Activated B cell treated with CpG ODN at 0.5 μM for 24 hours (primary cell): ENCODE measurements around the gene LMNA. TPM values are rescaled to one million over a fixed set of nuclear protein-coding genes. Genes with fewer than 3 reads are reported as not detected.

Experiments used
- ATAC-seq: fragments of 200-7000 bp; cut with Tn5 transposase; one replicate; pipeline ENCODE4 v1.10.0; 2021; ENCODE audit warnings: low read depth, mild to moderate bottlenecking, moderate library complexity
- CTCF ChIA-PET: fragments of 350-600 bp; sonication (Branson Sonifier 250); formaldehyde crosslinking; loops from one replicate; lab custom pipeline; 2021; ENCODE audit warnings: antibody characterized with exemption; lab: Charles Lee
- POLR2A ChIA-PET: fragments of 350-600 bp; sonication (Branson Sonifier 250); formaldehyde crosslinking; loops from one replicate; lab custom pipeline; 2021; ENCODE audit warnings: antibody characterized with exemption; lab: Charles Lee
- DNase-seq: peaks from one replicate; pipeline ENCODE4 v3.0.0; 2022
- H3K27ac Mint-ChIP-seq: one replicate; pipeline ENCODE4 v1.8.0; 2020; ENCODE audit warnings: mixed read lengths
- H3K27me3 Mint-ChIP-seq: one replicate; pipeline ENCODE4 v1.8.0; 2021; ENCODE audit warnings: mixed read lengths
- H3K36me3 Mint-ChIP-seq: one replicate; pipeline ENCODE4 v1.8.0; 2021; ENCODE audit warnings: low read depth, mixed read lengths
- H3K4me1 Mint-ChIP-seq: one replicate; pipeline ENCODE4 v1.8.0; 2021; ENCODE audit warnings: mixed read lengths
- H3K4me3 Mint-ChIP-seq: one replicate; pipeline ENCODE4 v1.8.0; 2020; ENCODE audit warnings: mild to moderate bottlenecking, mixed read lengths
- H3K9me3 Mint-ChIP-seq: one replicate; pipeline ENCODE4 v1.8.0; 2020; ENCODE audit warnings: mixed read lengths
- intact Hi-C: fragments of 100-400 bp; cut with micrococcal nuclease; formaldehyde crosslinking; loops from one replicate; pipeline ENCODE4 v1.15.1; 2024
- total RNA-seq: library from RNA; stranded (reverse); gene quantifications from 2 replicates; pipeline ENCODE4 v1.2.3, GENCODE V29; 2022
- TF ChIP-seq, protein P1 (sequence below): fragments of 200-600 bp; IDR thresholded peaks from one replicate; pipeline ENCODE4 v1.8.0; 2022; ENCODE audit warnings: antibody characterized with exemption, mild to moderate bottlenecking

Gene LMNA
- total RNA-seq: 40.4 and 47.5 TPM in 2 replicates

DNA sequence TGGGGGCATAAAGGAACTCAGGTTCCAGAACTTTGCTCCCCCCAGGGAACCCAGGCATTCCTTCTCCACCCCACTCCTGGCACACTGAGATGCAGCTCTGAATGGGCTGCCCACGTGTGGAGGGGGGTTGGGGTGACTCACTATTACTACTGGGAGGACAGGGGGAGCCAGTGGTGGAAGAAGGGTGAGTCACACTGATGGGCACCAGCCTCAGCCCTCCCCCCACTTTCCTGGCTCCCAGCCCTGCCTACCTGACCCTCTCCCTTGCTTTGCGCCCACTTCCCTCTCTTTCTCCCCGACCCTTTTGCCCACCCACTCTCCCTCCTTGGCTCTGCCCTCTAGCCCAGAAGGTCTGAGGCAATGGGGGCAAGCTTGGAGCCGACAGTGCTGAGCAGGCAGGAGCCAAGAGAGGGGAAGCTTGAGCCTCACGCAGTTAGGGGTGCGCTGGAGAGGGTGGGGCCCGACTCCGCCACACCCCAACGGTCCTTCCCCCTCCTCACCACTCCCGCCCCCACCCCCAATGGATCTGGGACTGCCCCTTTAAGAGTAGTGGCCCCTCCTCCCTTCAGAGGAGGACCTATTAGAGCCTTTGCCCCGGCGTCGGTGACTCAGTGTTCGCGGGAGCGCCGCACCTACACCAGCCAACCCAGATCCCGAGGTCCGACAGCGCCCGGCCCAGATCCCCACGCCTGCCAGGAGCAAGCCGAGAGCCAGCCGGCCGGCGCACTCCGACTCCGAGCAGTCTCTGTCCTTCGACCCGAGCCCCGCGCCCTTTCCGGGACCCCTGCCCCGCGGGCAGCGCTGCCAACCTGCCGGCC is at the start of gene LMNA:
TSS of gene LMNA (plus strand) at position 611 of the 818 bp plus-strand sequence. CDS start 208 bp downstream, outside the sequence.
- H3K9me3 Mint-ChIP-seq: no peaks in the 10 kb centered on the region
- peak within 1 kb of the TSS; percentile 86 for H3K4me3 Mint-ChIP-seq
- TF ChIP-seq, protein P1, sequence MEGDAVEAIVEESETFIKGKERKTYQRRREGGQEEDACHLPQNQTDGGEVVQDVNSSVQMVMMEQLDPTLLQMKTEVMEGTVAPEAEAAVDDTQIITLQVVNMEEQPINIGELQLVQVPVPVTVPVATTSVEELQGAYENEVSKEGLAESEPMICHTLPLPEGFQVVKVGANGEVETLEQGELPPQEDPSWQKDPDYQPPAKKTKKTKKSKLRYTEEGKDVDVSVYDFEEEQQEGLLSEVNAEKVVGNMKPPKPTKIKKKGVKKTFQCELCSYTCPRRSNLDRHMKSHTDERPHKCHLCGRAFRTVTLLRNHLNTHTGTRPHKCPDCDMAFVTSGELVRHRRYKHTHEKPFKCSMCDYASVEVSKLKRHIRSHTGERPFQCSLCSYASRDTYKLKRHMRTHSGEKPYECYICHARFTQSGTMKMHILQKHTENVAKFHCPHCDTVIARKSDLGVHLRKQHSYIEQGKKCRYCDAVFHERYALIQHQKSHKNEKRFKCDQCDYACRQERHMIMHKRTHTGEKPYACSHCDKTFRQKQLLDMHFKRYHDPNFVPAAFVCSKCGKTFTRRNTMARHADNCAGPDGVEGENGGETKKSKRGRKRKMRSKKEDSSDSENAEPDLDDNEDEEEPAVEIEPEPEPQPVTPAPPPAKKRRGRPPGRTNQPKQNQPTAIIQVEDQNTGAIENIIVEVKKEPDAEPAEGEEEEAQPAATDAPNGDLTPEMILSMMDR: no peak
- ChIA-PET CTCF (interaction anchor here (0.9 to 3.8 kb wide), 3 partner anchors 15 to 30 kb away, joined by 3 to 16 read pairs (median 15); no protein-coding TSS in a partner anchor), POLR2A (interaction anchor here (1.2 to 7.5 kb wide), 4 partner anchors 8 to 168 kb away, joined by 3 to 78 read pairs (median 22); partner anchors contain the start of gene SMG5)
- DNase-seq: peak; percentile 65
- peaks cover 13% of the 10 kb centered on the region for H3K27me3 Mint-ChIP-seq
- H3K36me3 Mint-ChIP-seq: peaks cover 4% of the 10 kb centered on the region
- peaks cover 33% of the 10 kb centered on the region for H3K4me1 Mint-ChIP-seq
- peak within 1 kb of the TSS; percentile 77 for H3K27ac Mint-ChIP-seq
- ATAC-seq: peak; percentile 84
- intact Hi-C loops: loop anchor here (1.0 kb wide), 3 partner anchors 8 to 17 kb away; no protein-coding TSS in a partner anchor

DNA sequence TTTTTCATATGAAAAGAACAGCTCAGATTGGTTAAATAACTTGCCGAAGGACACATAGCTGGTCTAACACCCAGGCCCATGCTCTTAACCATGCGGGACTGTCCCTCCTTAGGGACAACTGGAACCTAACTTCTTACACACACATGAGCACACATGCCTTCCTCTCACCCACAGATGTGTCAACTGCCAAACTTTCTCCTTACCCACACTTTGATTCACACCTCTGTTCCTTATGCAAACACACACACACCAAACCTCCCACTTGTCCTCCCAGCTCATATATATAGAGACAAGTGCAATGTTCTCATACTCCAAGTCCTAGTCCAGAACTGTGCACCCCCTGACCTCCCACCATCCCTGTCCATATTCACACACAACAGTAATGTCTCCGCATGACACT is 49.3 kb upstream of the LMNA start:
- intact Hi-C loops: no loop called here
- H3K4me1 Mint-ChIP-seq: no peaks in the 10 kb centered on the region
- DNase-seq (no peak), ATAC-seq (no peak)
- ChIA-PET POLR2A (interaction anchor here (0.6 kb wide), 1 partner anchor 504 kb away, joined by 4 read pairs; no protein-coding TSS in a partner anchor), CTCF (interaction anchor here (2.7 kb wide), 1 partner anchor 76 kb away, joined by 7 read pairs; no protein-coding TSS in a partner anchor)
- no peaks in the 10 kb centered on the region for H3K36me3 Mint-ChIP-seq
- no peak overlapping the region for H3K4me3 Mint-ChIP-seq
- H3K27ac Mint-ChIP-seq: no peak overlapping the region
- no peaks in the 10 kb centered on the region for H3K9me3 Mint-ChIP-seq
- TF ChIP-seq, protein P1: no peak
- H3K27me3 Mint-ChIP-seq: no peaks in the 10 kb centered on the region

DNA sequence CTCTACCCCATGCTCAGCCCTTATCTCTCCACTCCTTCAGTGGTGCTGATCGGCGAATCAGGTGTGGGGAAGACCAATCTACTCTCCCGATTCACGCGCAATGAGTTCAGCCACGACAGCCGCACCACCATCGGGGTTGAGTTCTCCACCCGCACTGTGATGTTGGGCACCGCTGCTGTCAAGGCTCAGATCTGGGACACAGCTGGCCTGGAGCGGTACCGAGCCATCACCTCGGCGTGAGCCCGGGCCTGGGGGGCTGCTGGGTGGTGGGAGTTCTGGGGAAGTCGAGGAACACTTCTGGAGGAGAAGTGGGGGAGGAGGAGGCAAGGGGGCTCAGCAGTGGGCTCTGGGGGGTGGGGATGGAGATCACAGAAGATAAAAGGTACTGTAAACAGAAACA is 48.6 kb upstream of the LMNA start:
- no peaks in the 10 kb centered on the region for H3K4me1 Mint-ChIP-seq

DNA sequence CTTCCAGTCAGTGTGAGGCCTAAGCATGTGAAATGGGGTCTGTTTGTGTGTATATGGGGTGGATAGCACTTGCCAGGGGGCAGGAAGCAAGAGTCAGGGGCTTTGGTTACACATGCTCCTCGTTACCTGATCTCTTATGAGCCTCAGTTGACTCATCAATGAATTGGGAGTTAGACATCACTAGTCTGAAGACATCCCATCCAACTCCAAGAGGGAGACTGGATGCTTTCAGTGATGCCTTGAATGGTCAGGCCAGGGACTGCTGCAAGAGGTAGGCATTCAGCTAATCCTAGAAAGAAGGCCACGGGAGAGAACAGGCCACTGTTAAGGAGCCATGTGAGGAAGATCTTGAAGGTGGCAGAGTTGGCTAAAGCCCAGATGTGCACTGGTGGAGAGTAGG is 47.2 kb upstream of the LMNA start:
- DNase-seq: no peak
- Mint-ChIP-seq H3K27ac (no peak overlapping the region), H3K4me1 (no peaks in the 10 kb centered on the region), H3K9me3 (no peaks in the 10 kb centered on the region), H3K36me3 (no peaks in the 10 kb centered on the region), H3K27me3 (no peaks in the 10 kb centered on the region), H3K4me3 (no peak overlapping the region)
- no peak for ATAC-seq
- intact Hi-C loops: no loop called here
- ChIA-PET POLR2A (no interaction called here), CTCF (interaction anchor here (1.0 to 1.5 kb wide), 4 partner anchors 10 to 129 kb away, joined by 3 to 9 read pairs (median 4); no protein-coding TSS in a partner anchor)
- TF ChIP-seq, protein P1: no peak

More for the DNA sequence above, 48.6 kb upstream of the LMNA start:
- H3K27me3 Mint-ChIP-seq: no peaks in the 10 kb centered on the region
- no peak overlapping the region for H3K27ac Mint-ChIP-seq
- ChIA-PET CTCF (interaction anchor here (0.9 to 2.7 kb wide), 11 partner anchors 8 to 135 kb away, joined by 3 to 9 read pairs (median 3); partner anchors contain the start of genes SSR2 and UBQLN4), POLR2A (interaction anchor here (0.6 to 1.0 kb wide), 2 partner anchors 132 to 504 kb away, joined by 3 to 4 read pairs; partner anchors contain the start of gene KHDC4)
- DNase-seq: no peak
- no peak overlapping the region for H3K4me3 Mint-ChIP-seq
- H3K36me3 Mint-ChIP-seq: no peaks in the 10 kb centered on the region
- no peaks in the 10 kb centered on the region for H3K9me3 Mint-ChIP-seq
- ATAC-seq: no peak
- TF ChIP-seq, protein P1: no peak
- intact Hi-C loops: loop anchor here (1.0 kb wide), 2 partner anchors 128 to 133 kb away; no protein-coding TSS in a partner anchor
